Measurements from ENCODE around the gene PRKAR2B.

DNA sequence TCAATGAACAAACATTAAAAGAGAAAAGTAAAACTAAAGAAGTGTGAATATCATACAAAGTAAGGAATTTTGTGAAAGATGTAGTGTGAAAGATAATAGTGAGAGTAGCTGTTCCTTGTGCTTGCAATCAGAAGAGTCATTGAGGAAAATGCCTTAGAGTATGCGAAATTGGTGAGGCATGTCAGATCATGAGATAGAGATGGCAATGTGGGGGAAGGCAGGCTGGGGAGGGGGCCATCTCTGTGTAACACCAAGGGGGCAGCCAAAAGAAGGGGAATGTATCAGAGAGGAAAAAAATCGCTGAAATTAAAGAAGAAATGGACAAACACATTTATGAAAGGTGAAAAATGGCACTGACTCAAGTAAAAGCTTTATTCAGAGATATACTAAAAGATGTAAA lies 19.6 kb upstream of the PRKAR2B start:
- TF ChIP-seq, protein P1, sequence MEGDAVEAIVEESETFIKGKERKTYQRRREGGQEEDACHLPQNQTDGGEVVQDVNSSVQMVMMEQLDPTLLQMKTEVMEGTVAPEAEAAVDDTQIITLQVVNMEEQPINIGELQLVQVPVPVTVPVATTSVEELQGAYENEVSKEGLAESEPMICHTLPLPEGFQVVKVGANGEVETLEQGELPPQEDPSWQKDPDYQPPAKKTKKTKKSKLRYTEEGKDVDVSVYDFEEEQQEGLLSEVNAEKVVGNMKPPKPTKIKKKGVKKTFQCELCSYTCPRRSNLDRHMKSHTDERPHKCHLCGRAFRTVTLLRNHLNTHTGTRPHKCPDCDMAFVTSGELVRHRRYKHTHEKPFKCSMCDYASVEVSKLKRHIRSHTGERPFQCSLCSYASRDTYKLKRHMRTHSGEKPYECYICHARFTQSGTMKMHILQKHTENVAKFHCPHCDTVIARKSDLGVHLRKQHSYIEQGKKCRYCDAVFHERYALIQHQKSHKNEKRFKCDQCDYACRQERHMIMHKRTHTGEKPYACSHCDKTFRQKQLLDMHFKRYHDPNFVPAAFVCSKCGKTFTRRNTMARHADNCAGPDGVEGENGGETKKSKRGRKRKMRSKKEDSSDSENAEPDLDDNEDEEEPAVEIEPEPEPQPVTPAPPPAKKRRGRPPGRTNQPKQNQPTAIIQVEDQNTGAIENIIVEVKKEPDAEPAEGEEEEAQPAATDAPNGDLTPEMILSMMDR (IDR thresholded peaks at IDR 0.05) = no peak
- TF ChIP-seq POLR2AphosphoS5 (IDR thresholded peaks at IDR 0.05) (no peak), POLR2A (IDR thresholded peaks at IDR 0.05) (no peak)

Measured in breast epithelium (tissue), 3 donors.